HepG2 (cell line): ENCODE results near the gene PNKD. TPM values are rescaled to one million over a fixed set of nuclear protein-coding genes. Genes with fewer than 3 reads are reported as not detected.

Experiments used
- ATF1 ChIP-seq: IDR thresholded peaks from 2 replicates; pipeline ENCODE4 v1.6.1; 2016; ENCODE audit warnings: mild to moderate bottlenecking, control low read depth
- BHLHE40 ChIP-seq: IDR thresholded peaks from 2 replicates; pipeline ENCODE4 v1.6.1; 2011; ENCODE audit warnings: low read length, improper control_type of control experiment
- ISX ChIP-seq: sonication (generic); formaldehyde crosslinking; conservative IDR thresholded peaks from 2 replicates; pipeline ENCODE4 v1.5.0; 2020; ENCODE audit warnings: missing genetic modification reagents
- MTA1 ChIP-seq: sonication (generic); formaldehyde crosslinking; IDR thresholded peaks from 2 replicates; pipeline ENCODE4 v1.4.0; 2020; ENCODE audit warnings: missing genetic modification reagents, mild to moderate bottlenecking, borderline replicate concordance
- NCOA2 ChIP-seq: sonication (generic); formaldehyde crosslinking; IDR thresholded peaks from 2 replicates; pipeline ENCODE4 v1.8.0; 2022; ENCODE audit warnings: inconsistent platforms
- NONO ChIP-seq, 2 experiments: fragments of 450-650 bp in 1 of 2; sonication (generic) in 1 of 2; formaldehyde crosslinking in 1 of 2; IDR thresholded peaks in 1 of 2; conservative IDR thresholded peaks in 1 of 2; 2 replicates each; pipeline versions ENCODE4 v1.6.1 to v1.8.0; 2017 to 2022; ENCODE audit warnings: mild to moderate bottlenecking in 1 of 2, missing genetic modification reagents in 1 of 2, moderate library complexity in 1 of 2
- THAP11 ChIP-seq: IDR thresholded peaks from 2 replicates; pipeline ENCODE4 v1.6.1; 2016; ENCODE audit warnings: missing biosample characterization, missing genetic modification reagents
- YY1 ChIP-seq: IDR thresholded peaks from 2 replicates; pipeline ENCODE4 v1.6.1; 2011; ENCODE audit warnings: low read length, low read depth, moderate library complexity, mild to moderate bottlenecking; ENCODE audit not compliant: insufficient read depth, insufficient replicate concordance
- ZNF251 ChIP-seq: sonication (generic); formaldehyde crosslinking; IDR thresholded peaks from 2 replicates; pipeline ENCODE4 v1.9.0; 2021; ENCODE audit warnings: mild to moderate bottlenecking, missing genetic modification reagents
- ZNF552 ChIP-seq: sonication (generic); formaldehyde crosslinking; IDR thresholded peaks from 2 replicates; pipeline ENCODE4 v1.9.0; 2022; ENCODE audit warnings: missing genetic modification reagents, mild to moderate bottlenecking, borderline replicate concordance
- ZNF556 ChIP-seq: sonication (generic); formaldehyde crosslinking; IDR thresholded peaks from 2 replicates; pipeline ENCODE4 v1.4.0; 2020; ENCODE audit warnings: mild to moderate bottlenecking, missing genetic modification reagents, borderline replicate concordance
- ZNF619 ChIP-seq: sonication (generic); formaldehyde crosslinking; IDR thresholded peaks from 2 replicates; pipeline ENCODE4 v1.4.0; 2020; ENCODE audit warnings: mild to moderate bottlenecking, missing genetic modification reagents
- ZNF782 ChIP-seq: sonication (generic); formaldehyde crosslinking; IDR thresholded peaks from 2 replicates; pipeline ENCODE4 v1.4.0; 2020; ENCODE audit warnings: missing genetic modification reagents, mild to moderate bottlenecking, borderline replicate concordance
- polyA plus RNA-seq, 8 experiments: library from polyadenylated mRNA; depleted of rRNA in 3 of 8; stranded (reverse) in 7 of 8; unstranded in 1 of 8; fragments of >200 nt; fragmentation: Illumina TruSeq in 4 of 8; extraction: Trizol in 4 of 8; gene quantifications; 2 replicates each; pipeline versions ENCODE4 v1.2.1 to v1.2.3, GENCODE V29; 2011 to 2016; ENCODE audit warnings: low read depth in 4 of 8, missing spikeins in 1 of 8, mixed read lengths in 1 of 8; ENCODE audit not compliant: insufficient read depth in 1 of 8
- total RNA-seq, 5 experiments: library from RNA; depleted of rRNA; stranded (reverse); fragments of >200 nt; fragmentation: Illumina TruSeq; extraction: Trizol; gene quantifications; 2 replicates each; pipeline ENCODE4 v1.2.3, GENCODE V29; 2016; ENCODE audit warnings: low read depth in 1 of 5
- TF ChIP-seq, protein P1 (sequence below): sonication (generic); formaldehyde crosslinking; IDR thresholded peaks from 2 replicates; pipeline ENCODE4 v1.5.0; 2020; ENCODE audit warnings: missing genetic modification reagents
- TF ChIP-seq, protein P2 (sequence below), 2 experiments: fragments of 450-650 bp in 1 of 2; sonication (generic) in 1 of 2; formaldehyde crosslinking; IDR thresholded peaks; 2 replicates each; pipeline versions ENCODE4 v1.5.0 to v1.8.0; 2020 to 2022; ENCODE audit warnings: mild to moderate bottlenecking in 1 of 2, missing genetic modification reagents in 1 of 2
- TF ChIP-seq, protein P3 (sequence below): IDR thresholded peaks from 2 replicates; pipeline ENCODE4 v1.6.1; 2016; ENCODE audit warnings: mild to moderate bottlenecking
- TF ChIP-seq, protein P4 (sequence below): sonication (generic); formaldehyde crosslinking; IDR thresholded peaks from 2 replicates; pipeline ENCODE4 v1.4.0; 2020; ENCODE audit warnings: missing genetic modification reagents
- TF ChIP-seq, protein P5 (sequence below): sonication (generic); formaldehyde crosslinking; conservative IDR thresholded peaks from 2 replicates; pipeline ENCODE4 v1.8.0; 2022; ENCODE audit warnings: mild to moderate bottlenecking, moderate library complexity, missing genetic modification reagents

Gene PNKD
- total and polyA plus RNA-seq, 2 of the 13 experiments (the other 11 are each of a cell fraction or from before 2014, with no cell fraction given): 55.9 to 80.4 TPM

DNA sequence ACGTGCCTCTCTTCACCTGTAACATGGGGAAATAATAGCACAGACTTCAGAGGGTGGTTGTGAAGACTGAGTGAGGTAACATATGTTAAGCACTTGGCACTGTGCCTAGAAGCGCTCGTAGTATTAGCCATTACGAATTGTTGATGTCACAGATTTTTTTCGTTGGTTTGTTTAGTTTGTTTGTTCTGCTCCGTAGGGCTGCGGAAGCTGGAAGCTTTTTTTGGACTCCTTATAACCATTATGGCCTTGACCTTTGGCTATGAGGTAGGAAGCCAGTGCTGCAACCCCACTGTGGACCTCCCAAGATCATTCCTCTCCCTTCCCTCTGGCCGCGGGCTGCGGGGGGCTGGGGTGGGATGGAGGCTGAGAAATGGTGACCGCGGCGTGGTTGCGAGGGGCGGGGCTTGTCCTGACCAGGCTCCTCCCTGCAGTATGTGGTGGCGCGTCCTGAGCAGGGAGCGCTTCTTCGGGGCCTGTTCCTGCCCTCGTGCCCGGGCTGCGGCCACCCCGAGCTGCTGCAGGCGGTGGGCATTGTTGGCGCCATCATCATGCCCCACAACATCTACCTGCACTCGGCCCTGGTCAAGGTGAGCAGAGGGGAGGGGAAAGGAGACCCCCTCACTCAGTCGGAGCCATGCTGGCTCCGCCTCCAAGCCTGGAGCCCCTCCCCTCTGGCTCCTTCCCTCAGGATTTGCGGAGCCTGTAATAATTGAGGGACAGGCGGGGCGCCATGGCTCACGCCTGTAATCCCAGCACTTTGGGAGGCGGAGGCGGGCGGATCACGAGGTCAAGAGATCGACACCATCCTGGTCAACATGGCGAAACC is 117.3 kb downstream of the PNKD start (continued):
- TF ChIP-seq, protein P1, sequence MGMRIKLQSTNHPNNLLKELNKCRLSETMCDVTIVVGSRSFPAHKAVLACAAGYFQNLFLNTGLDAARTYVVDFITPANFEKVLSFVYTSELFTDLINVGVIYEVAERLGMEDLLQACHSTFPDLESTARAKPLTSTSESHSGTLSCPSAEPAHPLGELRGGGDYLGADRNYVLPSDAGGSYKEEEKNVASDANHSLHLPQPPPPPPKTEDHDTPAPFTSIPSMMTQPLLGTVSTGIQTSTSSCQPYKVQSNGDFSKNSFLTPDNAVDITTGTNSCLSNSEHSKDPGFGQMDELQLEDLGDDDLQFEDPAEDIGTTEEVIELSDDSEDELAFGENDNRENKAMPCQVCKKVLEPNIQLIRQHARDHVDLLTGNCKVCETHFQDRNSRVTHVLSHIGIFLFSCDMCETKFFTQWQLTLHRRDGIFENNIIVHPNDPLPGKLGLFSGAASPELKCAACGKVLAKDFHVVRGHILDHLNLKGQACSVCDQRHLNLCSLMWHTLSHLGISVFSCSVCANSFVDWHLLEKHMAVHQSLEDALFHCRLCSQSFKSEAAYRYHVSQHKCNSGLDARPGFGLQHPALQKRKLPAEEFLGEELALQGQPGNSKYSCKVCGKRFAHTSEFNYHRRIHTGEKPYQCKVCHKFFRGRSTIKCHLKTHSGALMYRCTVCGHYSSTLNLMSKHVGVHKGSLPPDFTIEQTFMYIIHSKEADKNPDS (CRISPR knock-in tag): 0 out of 2 replicates have a peak, but pooled peaks have one; percentile 33
- TF ChIP-seq ZNF556 (CRISPR knock-in tag): peak; percentile 36; the same call in 1 of the 2 replicates
- TF ChIP-seq MTA1 (CRISPR knock-in tag): no peak; the same call in none of the 2 replicates
- TF ChIP-seq ZNF619 (CRISPR knock-in tag): no peak
- peak; percentile 70; the same call in 1 of the 2 replicates for TF ChIP-seq ATF1
- TF ChIP-seq, protein P2, sequence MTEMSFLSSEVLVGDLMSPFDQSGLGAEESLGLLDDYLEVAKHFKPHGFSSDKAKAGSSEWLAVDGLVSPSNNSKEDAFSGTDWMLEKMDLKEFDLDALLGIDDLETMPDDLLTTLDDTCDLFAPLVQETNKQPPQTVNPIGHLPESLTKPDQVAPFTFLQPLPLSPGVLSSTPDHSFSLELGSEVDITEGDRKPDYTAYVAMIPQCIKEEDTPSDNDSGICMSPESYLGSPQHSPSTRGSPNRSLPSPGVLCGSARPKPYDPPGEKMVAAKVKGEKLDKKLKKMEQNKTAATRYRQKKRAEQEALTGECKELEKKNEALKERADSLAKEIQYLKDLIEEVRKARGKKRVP (CRISPR knock-in tag; IDR thresholded peaks at IDR 0.05): peak in 1 of 2 experiments; percentile 51; a peak in 1 of 4 replicates
- TF ChIP-seq BHLHE40: no peak
- TF ChIP-seq, protein P3, sequence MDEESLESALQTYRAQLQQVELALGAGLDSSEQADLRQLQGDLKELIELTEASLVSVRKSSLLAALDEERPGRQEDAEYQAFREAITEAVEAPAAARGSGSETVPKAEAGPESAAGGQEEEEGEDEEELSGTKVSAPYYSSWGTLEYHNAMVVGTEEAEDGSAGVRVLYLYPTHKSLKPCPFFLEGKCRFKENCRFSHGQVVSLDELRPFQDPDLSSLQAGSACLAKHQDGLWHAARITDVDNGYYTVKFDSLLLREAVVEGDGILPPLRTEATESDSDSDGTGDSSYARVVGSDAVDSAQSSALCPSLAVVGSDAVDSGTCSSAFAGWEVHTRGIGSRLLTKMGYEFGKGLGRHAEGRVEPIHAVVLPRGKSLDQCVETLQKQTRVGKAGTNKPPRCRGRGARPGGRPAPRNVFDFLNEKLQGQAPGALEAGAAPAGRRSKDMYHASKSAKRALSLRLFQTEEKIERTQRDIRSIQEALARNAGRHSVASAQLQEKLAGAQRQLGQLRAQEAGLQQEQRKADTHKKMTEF (CRISPR knock-in tag): no peak
- TF ChIP-seq NONO (IDR thresholded peaks at IDR 0.05): no peak
- TF ChIP-seq NONO (CRISPR knock-in tag; conservative IDR thresholded peaks at IDR 0.05): peak; percentile 63
- no peak for TF ChIP-seq ISX (CRISPR knock-in tag)
- peak; percentile 34; the same call in 1 of the 2 replicates for TF ChIP-seq NCOA2 (CRISPR knock-in tag)
- no peak for TF ChIP-seq ZNF251 (CRISPR knock-in tag)
- TF ChIP-seq, protein P4, sequence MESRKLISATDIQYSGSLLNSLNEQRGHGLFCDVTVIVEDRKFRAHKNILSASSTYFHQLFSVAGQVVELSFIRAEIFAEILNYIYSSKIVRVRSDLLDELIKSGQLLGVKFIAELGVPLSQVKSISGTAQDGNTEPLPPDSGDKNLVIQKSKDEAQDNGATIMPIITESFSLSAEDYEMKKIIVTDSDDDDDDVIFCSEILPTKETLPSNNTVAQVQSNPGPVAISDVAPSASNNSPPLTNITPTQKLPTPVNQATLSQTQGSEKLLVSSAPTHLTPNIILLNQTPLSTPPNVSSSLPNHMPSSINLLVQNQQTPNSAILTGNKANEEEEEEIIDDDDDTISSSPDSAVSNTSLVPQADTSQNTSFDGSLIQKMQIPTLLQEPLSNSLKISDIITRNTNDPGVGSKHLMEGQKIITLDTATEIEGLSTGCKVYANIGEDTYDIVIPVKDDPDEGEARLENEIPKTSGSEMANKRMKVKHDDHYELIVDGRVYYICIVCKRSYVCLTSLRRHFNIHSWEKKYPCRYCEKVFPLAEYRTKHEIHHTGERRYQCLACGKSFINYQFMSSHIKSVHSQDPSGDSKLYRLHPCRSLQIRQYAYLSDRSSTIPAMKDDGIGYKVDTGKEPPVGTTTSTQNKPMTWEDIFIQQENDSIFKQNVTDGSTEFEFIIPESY (CRISPR knock-in tag): peak; percentile 66
- TF ChIP-seq ZNF552 (CRISPR knock-in tag): no peak
- TF ChIP-seq ZNF782 (CRISPR knock-in tag): peak; percentile 50; the same call in 1 of the 2 replicates
- 0 out of 2 replicates have a peak, but pooled peaks have one; percentile 14 for TF ChIP-seq THAP11 (CRISPR knock-in tag)
- TF ChIP-seq, protein P5, sequence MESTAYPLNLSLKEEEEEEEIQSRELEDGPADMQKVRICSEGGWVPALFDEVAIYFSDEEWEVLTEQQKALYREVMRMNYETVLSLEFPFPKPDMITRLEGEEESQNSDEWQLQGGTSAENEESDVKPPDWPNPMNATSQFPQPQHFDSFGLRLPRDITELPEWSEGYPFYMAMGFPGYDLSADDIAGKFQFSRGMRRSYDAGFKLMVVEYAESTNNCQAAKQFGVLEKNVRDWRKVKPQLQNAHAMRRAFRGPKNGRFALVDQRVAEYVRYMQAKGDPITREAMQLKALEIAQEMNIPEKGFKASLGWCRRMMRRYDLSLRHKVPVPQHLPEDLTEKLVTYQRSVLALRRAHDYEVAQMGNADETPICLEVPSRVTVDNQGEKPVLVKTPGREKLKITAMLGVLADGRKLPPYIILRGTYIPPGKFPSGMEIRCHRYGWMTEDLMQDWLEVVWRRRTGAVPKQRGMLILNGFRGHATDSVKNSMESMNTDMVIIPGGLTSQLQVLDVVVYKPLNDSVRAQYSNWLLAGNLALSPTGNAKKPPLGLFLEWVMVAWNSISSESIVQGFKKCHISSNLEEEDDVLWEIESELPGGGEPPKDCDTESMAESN (CRISPR knock-in tag): peak; percentile 52; the same call in 1 of the 2 replicates
- TF ChIP-seq YY1: peak; percentile 8
